ENCODE data around the gene IL22RA2.
"Not testable (repeated sequence)": the region's sequence is repeated elsewhere in the genome, so short reads cannot be mapped to it uniquely, and the experiment has no call there.

DNA sequence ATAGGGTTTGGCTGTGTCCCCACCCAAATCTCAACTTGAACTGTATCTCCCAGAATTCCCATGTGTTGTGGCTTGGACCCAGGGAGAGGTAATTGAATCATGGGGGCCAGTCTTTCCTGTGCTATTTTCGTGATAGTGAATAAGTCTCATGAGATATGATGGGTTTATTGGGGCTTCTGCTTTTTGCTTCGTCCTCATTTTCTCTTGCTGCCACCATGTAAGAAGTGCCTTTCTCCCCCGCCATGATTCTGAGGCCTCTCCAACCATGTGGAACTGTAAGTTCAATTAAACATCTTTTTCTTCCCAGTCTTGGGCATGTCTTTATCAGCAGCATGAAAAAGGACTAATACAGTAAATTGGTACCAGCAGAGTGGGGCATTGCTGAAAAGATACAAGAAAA lies 34.0 kb upstream of the IL22RA2 start:
- TF ChIP-seq POLR2A (IDR thresholded peaks at IDR 0.05) = not testable (repeated sequence)
- TF ChIP-seq, protein P1, sequence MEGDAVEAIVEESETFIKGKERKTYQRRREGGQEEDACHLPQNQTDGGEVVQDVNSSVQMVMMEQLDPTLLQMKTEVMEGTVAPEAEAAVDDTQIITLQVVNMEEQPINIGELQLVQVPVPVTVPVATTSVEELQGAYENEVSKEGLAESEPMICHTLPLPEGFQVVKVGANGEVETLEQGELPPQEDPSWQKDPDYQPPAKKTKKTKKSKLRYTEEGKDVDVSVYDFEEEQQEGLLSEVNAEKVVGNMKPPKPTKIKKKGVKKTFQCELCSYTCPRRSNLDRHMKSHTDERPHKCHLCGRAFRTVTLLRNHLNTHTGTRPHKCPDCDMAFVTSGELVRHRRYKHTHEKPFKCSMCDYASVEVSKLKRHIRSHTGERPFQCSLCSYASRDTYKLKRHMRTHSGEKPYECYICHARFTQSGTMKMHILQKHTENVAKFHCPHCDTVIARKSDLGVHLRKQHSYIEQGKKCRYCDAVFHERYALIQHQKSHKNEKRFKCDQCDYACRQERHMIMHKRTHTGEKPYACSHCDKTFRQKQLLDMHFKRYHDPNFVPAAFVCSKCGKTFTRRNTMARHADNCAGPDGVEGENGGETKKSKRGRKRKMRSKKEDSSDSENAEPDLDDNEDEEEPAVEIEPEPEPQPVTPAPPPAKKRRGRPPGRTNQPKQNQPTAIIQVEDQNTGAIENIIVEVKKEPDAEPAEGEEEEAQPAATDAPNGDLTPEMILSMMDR (IDR thresholded peaks at IDR 0.05) = not testable (repeated sequence)
